RPMI8226 (cell line): ENCODE results near the gene PPA1.
"Not testable (repeated sequence)": the region's sequence is repeated elsewhere in the genome, so short reads cannot be mapped to it uniquely, and the experiment has no call there.

ENCODE experiments used
- DNase-seq: peaks from one replicate; pipeline ENCODE4 v3.0.0-alpha.2; 2015

The PPA1 gene

GRCh38 chr10:70233109-70233938 is at the start of gene PPA1:
PPA1 (minus strand) TSS chr10:70233429; CDS start chr10:70233327, 102 bp downstream.
- DNase-seq: peak; percentile 97

- DNase-seq: no peak
Observed at GRCh38 chr10:70281609-70282008, 48.4 kb upstream of the PPA1 start.

- no peak for DNase-seq
Observed at GRCh38 chr10:70280099-70280498, 46.9 kb upstream of the PPA1 start.

GRCh38 chr10:70277396-70278030 is 44.3 kb upstream of the PPA1 start:
- DNase-seq: no peak

GRCh38 chr10:70274643-70275042 is 41.4 kb upstream of the PPA1 start:
- DNase-seq: peak; percentile 57

GRCh38 chr10:70272925-70273316 is 39.7 kb upstream of the PPA1 start:
- DNase-seq: peak; percentile 25

GRCh38 chr10:70271996-70272924 is 39.0 kb upstream of the PPA1 start:
- DNase-seq: no peak

GRCh38 chr10:70270952-70271351 is 37.7 kb upstream of the PPA1 start:
- peak; percentile 67 for DNase-seq

- DNase-seq: no peak
Observed at GRCh38 chr10:70269741-70270140, 36.5 kb upstream of the PPA1 start.

GRCh38 chr10:70268376-70268775 is 35.1 kb upstream of the PPA1 start:
- no peak for DNase-seq

- DNase-seq: no peak
Observed at GRCh38 chr10:70267161-70267933, 34.1 kb upstream of the PPA1 start.

GRCh38 chr10:70266701-70267100 is 33.5 kb upstream of the PPA1 start:
- no peak for DNase-seq

GRCh38 chr10:70266056-70266455 is 32.8 kb upstream of the PPA1 start:
- DNase-seq: no peak

GRCh38 chr10:70265032-70265689 is 31.9 kb upstream of the PPA1 start:
- peak; percentile 59 for DNase-seq

GRCh38 chr10:70260734-70261133 is 27.5 kb upstream of the PPA1 start:
- no peak for DNase-seq

GRCh38 chr10:70260259-70260658 is 27.0 kb upstream of the PPA1 start:
- no peak for DNase-seq

- DNase-seq: no peak
Observed at GRCh38 chr10:70258216-70258615, 25.0 kb upstream of the PPA1 start.

- not testable (repeated sequence) for DNase-seq
Observed at GRCh38 chr10:70257816-70258215, 24.6 kb upstream of the PPA1 start.

GRCh38 chr10:70256463-70256862 is 23.2 kb upstream of the PPA1 start:
- DNase-seq: no peak

- no peak for DNase-seq
Observed at GRCh38 chr10:70255329-70256299, 22.4 kb upstream of the PPA1 start.
